Breast epithelium (tissue), 4 donors: ENCODE data around the gene INSC. TPM values are rescaled to one million over a fixed set of nuclear protein-coding genes. Genes with fewer than 3 reads are reported as not detected.
"Not testable (repeated sequence)": the region's sequence is repeated elsewhere in the genome, so short reads cannot be mapped to it uniquely, and the experiment has no call there.

Experiments used
- DNase-seq, 2 donors: peaks; one replicate each; pipeline ENCODE4 v3.0.0-alpha.2; 2019; ENCODE audit warnings: low spot score in 2 of 2
- H3K27ac ChIP-seq, 2 donors: fragments of 200-600 bp; sonication (generic) in 1 of 2; one replicate each; pipeline ENCODE4 v1.5.1; 2016 to 2019; ENCODE audit warnings: mild to moderate bottlenecking in 1 of 2
- H3K27me3 ChIP-seq, 2 donors: fragments of 200-600 bp; sonication (generic) in 1 of 2; one replicate each; pipeline versions ENCODE4 v1.5.1 to v1.6.0; 2017 to 2019; ENCODE audit warnings: control low read depth in 1 of 2, mild to moderate bottlenecking in 1 of 2
- H3K36me3 ChIP-seq: fragments of 200-600 bp; one replicate; pipeline ENCODE4 v1.5.1; 2019
- H3K4me1 ChIP-seq, 2 donors: fragments of 200-600 bp; sonication (generic); one replicate each; pipeline ENCODE4 v1.5.1; 2016 to 2019; ENCODE audit warnings: control low read depth in 1 of 2
- H3K4me3 ChIP-seq, 3 donors: fragments of 200-600 bp; sonication (generic); 1 replicate in 2 of 3; 2 replicates in 1 of 3; pipeline ENCODE4 v1.5.1; 2016 to 2019; ENCODE audit warnings: mild to moderate bottlenecking in 3 of 3, moderate library complexity in 2 of 3
- H3K9me3 ChIP-seq, 2 donors: fragments of 200-600 bp; sonication (generic) in 1 of 2; one replicate each; pipeline ENCODE4 v1.5.1; 2016 to 2019; ENCODE audit warnings: control low read depth in 1 of 2
- CTCF ChIP-seq, 3 donors: fragments of 450-650 bp; IDR thresholded peaks; one replicate each; pipeline ENCODE4 v1.5.1; 2016 to 2017; ENCODE audit warnings: antibody characterized with exemption in 3 of 3, mild to moderate bottlenecking in 3 of 3, moderate library complexity in 3 of 3
- POLR2A ChIP-seq: fragments of 450-650 bp; IDR thresholded peaks from one replicate; pipeline ENCODE4 v1.6.1; 2016; ENCODE audit warnings: antibody characterized with exemption, mild to moderate bottlenecking, moderate library complexity
- POLR2AphosphoS5 ChIP-seq, 3 donors: sonication (generic); formaldehyde crosslinking; IDR thresholded peaks; one replicate each; pipeline ENCODE4 v1.6.1; 2017; ENCODE audit warnings: antibody characterized with exemption in 3 of 3
- intact Hi-C: fragments of 100-400 bp; cut with DNase I; formaldehyde crosslinking; loops from one replicate; pipeline ENCODE4 v1.15.1; 2023; ENCODE audit warnings: low total_unique reads
- total RNA-seq, 3 donors: library from RNA; depleted of rRNA; stranded (reverse); fragments of >200 nt; gene quantifications; one replicate each; pipeline ENCODE4 v1.1.0, GENCODE V29; 2016

INSC gene
- total RNA-seq = under 1 TPM in 2 of 3 donors, not detected in 1; 0.33 to 0.88 TPM

- peak within 1 kb of the TSS; percentile 9 to 51 (median 44) for H3K4me3 ChIP-seq
- H3K27ac ChIP-seq = no peak within 1 kb of the TSS
- H3K4me1 ChIP-seq = no peaks in the 10 kb centered on the region
- H3K27me3 ChIP-seq = peaks cover 0 to 30% of the 10 kb centered on the region in 2 donors
- TF ChIP-seq POLR2AphosphoS5 (IDR thresholded peaks at IDR 0.05) = no peak
- no peaks in the 10 kb centered on the region for H3K9me3 ChIP-seq
- H3K36me3 ChIP-seq = no peaks in the 10 kb centered on the region
- DNase-seq = no peak
- intact Hi-C loops = no loop called here
Measured at GRCh38 chr11:15114501-15115475, at the start of gene INSC. INSC (plus strand) TSS chr11:15114923; CDS start chr11:15149175, 34,252 bp downstream.

GRCh38 chr11:15069751-15070150 is 45.0 kb upstream of the INSC start:
- intact Hi-C loops = loop anchor here (5.0 kb wide), 1 partner anchor 377 kb away; no protein-coding TSS in a partner anchor
- DNase-seq, H3K4me3 ChIP-seq: not testable (repeated sequence)

GRCh38 chr11:15071556-15072255 is 43.0 kb upstream of the INSC start:
- Histone ChIP-seq H3K27ac (no peak overlapping the region), H3K4me1 (peaks cover 0 to 9% of the 10 kb centered on the region in 2 donors), H3K4me3 (no peak overlapping the region), H3K36me3 (no peaks in the 10 kb centered on the region), H3K27me3 (peaks cover 0 to 47% of the 10 kb centered on the region in 2 donors), H3K9me3 (peaks cover 6 to 12% of the 10 kb centered on the region in 2 donors)
- DNase-seq = no peak
- no peak for TF ChIP-seq CTCF (IDR thresholded peaks at IDR 0.05)
- TF ChIP-seq POLR2A = no peak
- no peak for TF ChIP-seq POLR2AphosphoS5 (IDR thresholded peaks at IDR 0.05)
- intact Hi-C loops = loop anchor here (5.0 kb wide), 1 partner anchor 379 kb away; no protein-coding TSS in a partner anchor

More at GRCh38 chr11:15069751-15070150, 45.0 kb upstream of the INSC start:
- not testable (repeated sequence) for H3K27ac ChIP-seq, H3K36me3 ChIP-seq, H3K4me1 ChIP-seq
- H3K27me3 ChIP-seq = peaks cover 0 to 42% of the 10 kb centered on the region in 2 donors
- peaks cover 6 to 12% of the 10 kb centered on the region in 2 donors for H3K9me3 ChIP-seq

GRCh38 chr11:15072551-15073143 is 42.1 kb upstream of the INSC start:
- Histone ChIP-seq H3K27me3 (peaks cover 0 to 47% of the 10 kb centered on the region in 2 donors), H3K4me3 (no peak overlapping the region), H3K4me1 (peaks cover 0 to 9% of the 10 kb centered on the region in 2 donors), H3K36me3 (no peaks in the 10 kb centered on the region), H3K27ac (no peak overlapping the region), H3K9me3 (peaks cover 6 to 12% of the 10 kb centered on the region in 2 donors)
- DNase-seq = no peak
- no peak for TF ChIP-seq POLR2A
- no peak for TF ChIP-seq POLR2AphosphoS5 (IDR thresholded peaks at IDR 0.05)
- no peak for TF ChIP-seq CTCF (IDR thresholded peaks at IDR 0.05)
- intact Hi-C loops = loop anchor here (5.0 kb wide), 1 partner anchor 380 kb away; no protein-coding TSS in a partner anchor

- peaks cover 0 to 9% of the 10 kb centered on the region in 2 donors for H3K4me1 ChIP-seq
- H3K27ac ChIP-seq = no peak within 1 kb of the TSS
- H3K4me3 ChIP-seq = peak within 1 kb of the TSS in 2 of 3 donors; percentile 35 to 56
- no peaks in the 10 kb centered on the region for H3K36me3 ChIP-seq
- H3K9me3 ChIP-seq = peaks cover 6 to 12% of the 10 kb centered on the region in 2 donors
- TF ChIP-seq POLR2AphosphoS5 (IDR thresholded peaks at IDR 0.05) = no peak
- no peak for TF ChIP-seq POLR2A
- TF ChIP-seq CTCF (IDR thresholded peaks at IDR 0.05) = no peak
- peaks cover 0 to 47% of the 10 kb centered on the region in 2 donors for H3K27me3 ChIP-seq
- DNase-seq = no peak
- intact Hi-C loops = loop anchor here (5.0 kb wide), 1 partner anchor 381 kb away; no protein-coding TSS in a partner anchor
Measured at GRCh38 chr11:15073361-15074205, 41.1 kb upstream of the INSC start, which contains the start of gene CALCB. CALCB (plus strand) TSS chr11:15073593; CDS start chr11:15074719, 1,126 bp downstream.
